ENCODE data around the gene DPP6.

Gene DPP6

GRCh38 chr7:154741131-154741530 is 688.9 kb downstream of the DPP6 start:
- DNase-seq, result no peak

DNA sequence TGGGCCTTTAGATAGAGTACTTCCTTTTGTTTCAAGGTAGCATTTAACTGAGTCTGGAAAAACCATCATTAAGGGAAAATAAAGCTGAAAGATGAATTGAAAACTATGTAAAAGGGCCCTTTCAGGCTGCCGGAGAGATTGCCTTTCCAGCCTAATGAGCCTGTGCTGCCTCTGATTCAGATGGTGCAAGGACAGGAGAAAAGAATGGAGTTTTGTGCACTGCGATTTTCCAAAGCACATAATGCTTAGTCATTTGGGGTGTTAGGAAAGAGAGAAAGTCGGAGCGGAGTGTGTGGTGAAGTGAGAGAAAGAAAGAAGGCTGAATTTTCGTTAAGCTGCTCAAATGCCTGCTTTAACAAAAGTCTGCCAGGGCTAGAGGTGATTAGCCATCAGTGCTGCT is 691.0 kb downstream of the DPP6 start:
- DNase-seq, result no peak

DNA sequence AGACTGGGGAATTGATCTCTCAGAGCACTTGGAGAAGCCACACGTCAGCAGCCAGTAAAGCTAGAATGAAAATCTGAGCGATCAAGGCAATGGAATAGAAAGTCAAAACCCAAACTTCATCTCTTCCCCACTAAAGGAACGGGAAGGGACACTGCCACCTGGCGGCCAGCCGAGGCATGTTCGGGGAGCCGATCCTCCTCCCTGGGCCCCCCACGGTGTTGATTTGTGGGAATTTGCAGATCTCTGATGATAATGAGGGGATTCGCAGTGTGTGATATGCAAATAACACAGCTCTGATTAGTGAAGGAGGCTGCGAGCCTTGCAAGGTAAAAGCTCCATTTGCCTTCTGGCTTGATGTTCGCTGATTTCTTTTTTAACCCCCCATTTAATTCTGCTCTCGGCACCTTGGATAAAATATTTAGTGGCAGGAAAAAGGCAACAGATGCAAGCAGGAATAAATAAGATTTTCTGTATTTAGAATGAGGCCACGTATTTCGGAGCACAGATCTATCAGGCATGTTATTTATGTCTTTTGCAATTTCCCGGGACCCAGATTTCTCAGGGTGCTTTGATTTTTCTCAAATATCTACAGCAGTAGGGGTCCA is 692.2 kb downstream of the DPP6 start:
- DNase-seq, result peak; percentile 8

DNA sequence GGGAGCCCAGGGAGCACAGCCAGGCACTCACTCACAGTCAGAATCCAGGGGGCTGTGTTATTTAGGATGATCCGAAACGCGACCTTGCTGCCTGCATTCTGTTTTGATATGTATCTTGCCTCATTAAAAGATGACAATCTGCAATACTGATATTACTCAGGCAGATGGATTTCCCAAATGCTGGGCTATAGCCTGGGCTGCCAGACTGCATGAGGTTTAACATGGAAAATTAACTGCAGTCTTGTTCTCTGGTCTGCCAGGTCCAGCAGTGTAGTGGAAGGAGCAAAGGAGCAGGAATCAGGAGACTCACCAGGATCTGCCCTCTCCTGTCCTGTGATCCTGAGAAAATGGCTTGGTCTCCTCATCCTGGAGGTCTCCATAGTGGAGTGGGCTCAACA is 692.7 kb downstream of the DPP6 start:
- no peak for DNase-seq

- no peak for DNase-seq
These were observed 694.6 kb downstream of the DPP6 start for GRCh38 chr7:154746571-154747360.

DNA sequence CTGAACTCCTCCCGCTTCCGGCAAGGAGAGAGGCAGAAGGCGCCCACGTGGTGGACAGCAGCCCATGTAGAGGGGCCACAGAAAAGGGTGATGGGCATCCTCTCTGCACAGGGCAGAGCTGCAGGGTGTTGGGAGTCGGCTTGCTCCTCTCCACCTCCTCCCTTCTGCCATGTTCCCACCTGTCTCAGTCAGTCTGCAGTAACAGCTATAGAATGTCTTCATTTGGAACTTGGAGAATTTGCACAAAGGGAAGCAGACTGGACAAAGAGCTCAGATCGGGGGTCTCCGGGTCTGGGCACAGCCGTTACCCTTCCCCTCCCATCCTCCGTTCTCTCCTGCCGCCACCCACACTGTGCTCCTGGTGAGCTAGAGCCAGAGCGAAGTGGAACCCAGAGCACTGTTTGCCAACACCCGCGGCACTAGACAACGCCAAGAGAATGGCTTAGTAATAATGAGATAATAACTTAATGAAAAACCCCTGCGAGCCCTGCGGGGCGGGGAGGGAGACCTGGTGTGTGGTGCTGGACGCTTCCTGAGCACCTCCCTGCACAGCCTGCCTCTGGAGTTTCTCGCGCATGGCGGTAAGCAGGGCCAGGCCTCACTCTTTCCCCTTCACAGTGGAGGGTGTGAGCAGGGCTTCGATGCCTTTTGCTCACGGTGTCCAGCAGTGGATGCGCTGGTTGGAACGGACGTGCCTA is 696.0 kb downstream of the DPP6 start:
- DNase-seq, result no peak

GRCh38 chr7:154750353-154750801 is 698.2 kb downstream of the DPP6 start:
- no peak for DNase-seq

DNA sequence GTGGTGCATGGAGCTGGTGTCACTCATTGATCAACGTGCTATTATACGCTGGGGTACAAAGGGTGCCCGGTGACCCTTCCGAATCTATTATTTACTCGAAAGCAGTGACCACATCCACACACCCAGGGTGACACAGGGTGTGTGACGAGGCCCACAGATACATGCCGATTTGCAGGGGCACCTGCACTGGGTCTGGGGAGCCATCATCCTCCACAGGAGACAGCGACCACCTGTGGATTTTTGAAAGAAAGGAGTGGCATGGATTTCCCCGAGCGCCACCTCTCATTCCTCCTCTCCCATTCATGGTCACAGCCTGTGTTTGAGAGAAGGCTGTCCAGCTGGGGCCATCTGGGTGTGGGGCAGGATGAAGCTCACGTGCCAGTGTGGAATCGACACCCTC is 701.0 kb downstream of the DPP6 start:
- DNase-seq, result no peak

GRCh38 chr7:154757756-154758155 is 705.6 kb downstream of the DPP6 start:
- no peak for DNase-seq

DNA sequence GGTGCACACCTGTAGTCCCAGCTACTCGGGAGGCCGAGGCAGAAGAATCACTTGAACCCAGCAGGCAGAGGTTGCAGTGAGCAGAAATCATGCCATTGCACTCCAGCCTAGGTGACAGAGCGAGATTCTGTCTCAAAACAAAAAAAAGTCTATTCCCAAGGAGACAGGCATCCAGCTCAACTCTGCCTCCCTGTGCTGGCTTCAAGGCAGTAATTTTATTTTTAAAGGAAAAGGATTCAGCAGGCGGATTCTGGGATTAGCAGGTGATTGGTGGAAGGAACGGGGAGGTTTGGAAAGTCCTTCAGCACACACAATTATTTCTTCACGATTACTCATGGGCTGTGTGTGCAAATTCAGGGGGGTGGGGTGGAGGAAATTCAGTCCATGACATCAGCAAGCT is 707.8 kb downstream of the DPP6 start:
- no peak for DNase-seq

- DNase-seq, result no peak
These were observed 712.9 kb downstream of the DPP6 start for GRCh38 chr7:154765118-154765517.

GRCh38 chr7:154767142-154767541 is 714.9 kb downstream of the DPP6 start:
- no peak for DNase-seq

DNA sequence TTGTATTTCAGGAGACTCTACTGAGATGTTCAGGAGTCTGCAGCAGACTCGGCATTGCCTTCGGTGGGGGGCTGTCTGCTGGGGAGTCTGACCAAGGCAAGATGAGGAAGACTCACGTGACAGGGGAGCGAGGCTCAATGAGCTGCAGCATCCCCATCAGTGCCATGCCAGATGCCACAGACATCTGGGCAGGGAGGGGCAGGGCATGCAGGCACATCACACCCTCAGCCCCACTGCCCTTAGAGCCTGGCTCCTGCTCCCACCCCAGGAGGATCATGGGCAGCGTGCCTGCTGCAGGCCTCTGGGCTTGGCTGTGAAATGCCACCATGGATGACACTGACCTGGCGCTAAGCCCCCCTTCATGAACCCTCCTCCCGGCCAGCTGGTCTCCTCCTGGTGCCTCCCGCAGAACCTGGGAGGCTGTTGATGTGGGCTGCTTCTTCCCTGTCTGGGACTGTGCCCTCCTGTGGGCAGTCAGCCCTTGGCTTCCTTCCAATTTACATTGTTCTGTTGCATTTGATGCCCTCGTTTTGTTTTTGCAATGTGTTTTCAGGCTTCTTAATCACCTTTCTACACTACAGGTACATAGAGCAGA is 715.7 kb downstream of the DPP6 start:
- DNase-seq, result no peak

DNA sequence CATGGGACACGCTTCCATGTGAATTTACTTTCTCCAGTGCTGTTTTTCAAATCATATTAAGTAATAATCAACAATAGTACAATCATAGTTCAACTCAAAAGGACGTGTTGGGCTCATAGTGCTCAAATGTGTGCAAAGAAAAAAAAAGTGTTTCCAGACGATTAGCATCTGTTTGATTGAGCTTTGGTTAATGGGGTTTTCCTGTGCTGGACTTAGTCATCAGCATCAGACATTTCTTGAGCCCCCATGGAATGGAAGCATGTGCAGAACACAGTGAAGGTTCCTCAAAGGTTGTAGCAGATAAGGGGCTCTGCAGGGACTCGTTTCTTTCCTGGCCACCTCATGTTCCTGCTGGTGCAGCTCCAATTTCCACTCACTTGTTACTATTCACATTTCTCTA is 716.8 kb downstream of the DPP6 start:
- no peak for DNase-seq

GRCh38 chr7:154769527-154769926 is 717.3 kb downstream of the DPP6 start:
- no peak for DNase-seq

- no peak for DNase-seq
These were observed 718.2 kb downstream of the DPP6 start for GRCh38 chr7:154770361-154770760.

GRCh38 chr7:154770962-154771361 is 718.8 kb downstream of the DPP6 start:
- no peak for DNase-seq

DNA sequence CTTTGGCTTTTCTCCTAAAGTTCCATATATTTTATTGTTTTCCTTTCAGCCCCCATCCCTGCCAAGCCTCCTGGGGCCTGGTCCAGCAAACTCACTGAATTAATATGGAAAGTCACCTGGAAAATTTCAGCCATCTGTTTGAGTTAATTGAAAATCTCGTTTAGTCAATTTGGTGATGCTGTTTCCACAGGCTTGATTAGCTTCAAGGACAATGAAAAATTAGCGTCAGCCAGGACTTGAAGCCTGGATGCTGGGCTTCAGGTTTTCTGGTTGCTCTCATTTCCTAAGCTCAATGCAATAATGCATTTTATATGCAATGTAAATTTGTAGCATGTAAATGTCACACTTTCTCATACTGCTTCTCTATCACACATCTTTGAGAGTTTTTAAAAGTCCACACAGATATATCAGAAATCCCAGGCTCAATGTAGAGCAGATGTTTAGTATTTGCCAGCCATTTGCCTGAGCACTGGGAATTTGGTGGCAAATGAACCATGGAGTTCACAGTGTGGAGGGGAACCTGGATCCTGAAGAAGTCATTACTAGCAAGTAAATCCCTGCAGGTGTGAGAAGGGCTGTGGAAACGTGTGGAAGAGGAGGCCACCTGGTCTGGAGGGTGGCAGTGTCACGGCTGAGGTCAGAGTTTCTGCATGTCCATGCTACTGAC is 722.2 kb downstream of the DPP6 start:
- no peak for DNase-seq

GRCh38 chr7:154775681-154776080 is 723.5 kb downstream of the DPP6 start:
- no peak for DNase-seq

DNA sequence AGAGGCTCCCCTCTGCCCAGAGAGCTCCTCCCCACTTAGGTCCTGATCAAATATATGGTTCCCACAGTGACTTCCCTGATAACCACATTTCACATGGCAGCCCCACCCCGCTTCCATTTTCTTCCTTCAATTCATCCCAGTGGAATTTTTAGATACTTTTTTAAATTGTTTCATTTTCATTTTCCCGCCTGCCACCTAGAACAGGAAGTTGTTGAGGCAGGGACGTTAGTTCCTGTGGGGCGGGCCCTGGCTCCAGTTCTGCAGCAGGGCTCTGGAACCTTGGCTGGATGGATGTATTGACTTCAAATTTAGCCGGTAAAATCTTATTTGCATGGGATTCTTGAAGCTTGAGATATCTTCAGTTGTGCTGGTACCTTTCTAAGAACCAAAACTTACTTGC is 724.2 kb downstream of the DPP6 start:
- no peak for DNase-seq

DNA sequence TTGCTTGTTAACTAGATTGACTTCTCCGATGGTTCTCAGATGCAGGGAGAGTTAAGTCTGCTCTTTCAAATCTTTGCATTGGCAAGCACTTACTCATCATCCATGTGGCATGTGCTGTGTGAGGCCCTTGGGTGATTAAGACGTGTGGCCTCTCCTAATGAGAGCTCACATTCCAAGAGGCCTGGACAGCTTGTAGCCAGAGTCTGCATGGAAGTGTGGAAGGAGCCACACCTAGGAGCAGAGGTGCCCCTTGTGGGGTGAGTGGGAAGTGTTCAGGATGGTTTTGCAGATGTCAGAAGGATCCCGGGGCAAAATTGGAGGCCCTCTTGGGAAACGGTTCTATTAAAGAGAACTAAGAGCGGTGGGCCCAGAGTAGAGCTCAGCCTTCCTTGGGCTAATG is 724.8 kb downstream of the DPP6 start:
- DNase-seq, result no peak

GRCh38 chr7:154777489-154777888 is 725.3 kb downstream of the DPP6 start:
- DNase-seq, result no peak

GRCh38 chr7:154777908-154778307 is 725.7 kb downstream of the DPP6 start:
- DNase-seq, result no peak

All from NCI-H1436 treated with DMSO at 0.1 percent for 48 hours (cell line).